ENCODE measurements around the gene AGBL1.

- TF ChIP-seq CTCF (IDR thresholded peaks at IDR 0.05; ENCODE audit: insufficient read depth, low read depth, low read length) = no peak
- no peak for TF ChIP-seq EZH2 (IDR thresholded peaks at IDR 0.05; ENCODE audit: insufficient read depth, low read length)
Observed at GRCh38 chr15:86515625-86516024, 436.0 kb downstream of the AGBL1 start.
